ENCODE results near the gene PROZ.

The PROZ gene

GRCh38 chr13:113178896-113179167 lies 20.4 kb downstream of the PROZ start:
- no peak for DNase-seq (ENCODE audit: low spot score)

- no peak for DNase-seq (ENCODE audit: low spot score)
Observed at GRCh38 chr13:113179374-113180230, 21.2 kb downstream of the PROZ start.

- DNase-seq (ENCODE audit: low spot score), result no peak
Observed at GRCh38 chr13:113182046-113182445, 23.6 kb downstream of the PROZ start.

GRCh38 chr13:113183450-113184129 lies 25.1 kb downstream of the PROZ start:
- no peak for DNase-seq (ENCODE audit: low spot score)

- DNase-seq (ENCODE audit: low spot score), result no peak
Observed at GRCh38 chr13:113184568-113185440, 26.4 kb downstream of the PROZ start.

GRCh38 chr13:113186061-113186900 lies 27.8 kb downstream of the PROZ start:
- DNase-seq (ENCODE audit: low spot score), result no peak

GRCh38 chr13:113187263-113187669 lies 28.8 kb downstream of the PROZ start:
- peak; percentile 98 for DNase-seq (ENCODE audit: low spot score)

GRCh38 chr13:113187883-113188665 lies 29.6 kb downstream of the PROZ start:
- DNase-seq (ENCODE audit: low spot score), result no peak

GRCh38 chr13:113190181-113190580 lies 31.7 kb downstream of the PROZ start:
- DNase-seq (ENCODE audit: low spot score), result no peak

- DNase-seq (ENCODE audit: low spot score), result no peak
Observed at GRCh38 chr13:113192279-113192678, 33.8 kb downstream of the PROZ start.

GRCh38 chr13:113192902-113193301 lies 34.5 kb downstream of the PROZ start:
- DNase-seq (ENCODE audit: low spot score), result no peak

GRCh38 chr13:113195360-113195759 lies 36.9 kb downstream of the PROZ start:
- no peak for DNase-seq (ENCODE audit: low spot score)

GRCh38 chr13:113196970-113197737 lies 38.7 kb downstream of the PROZ start:
- no peak for DNase-seq (ENCODE audit: low spot score)

- no peak for DNase-seq (ENCODE audit: low spot score)
Observed at GRCh38 chr13:113201815-113202214, 43.4 kb downstream of the PROZ start.

GRCh38 chr13:113202912-113203311 lies 44.5 kb downstream of the PROZ start:
- no peak for DNase-seq (ENCODE audit: low spot score)

- DNase-seq (ENCODE audit: low spot score), result no peak
Observed at GRCh38 chr13:113203507-113204377, 45.3 kb downstream of the PROZ start.

- DNase-seq (ENCODE audit: low spot score), result no peak
Observed at GRCh38 chr13:113204378-113204734, 45.9 kb downstream of the PROZ start.

GRCh38 chr13:113205428-113205931 lies 47.0 kb downstream of the PROZ start:
- no peak for DNase-seq (ENCODE audit: low spot score)

GRCh38 chr13:113207460-113207859 lies 49.0 kb downstream of the PROZ start:
- no peak for DNase-seq (ENCODE audit: low spot score)
